HCT116 (cell line): ENCODE results near the gene IGFBP4. TPM values are rescaled to one million over a fixed set of nuclear protein-coding genes. Genes with fewer than 3 reads are reported as not detected.

Experiments used
- ATAC-seq: fragments of 200-7000 bp; cut with Tn5 transposase; 2 replicates; pipeline ENCODE4 v1.9.1; 2020; ENCODE audit warnings: mild to moderate bottlenecking, moderate library complexity
- BruUV-seq: library from RNA; stranded (reverse); fragments of 400-500 nt; replicated peaks from 2 replicates; lab custom pipeline; 2021; lab: Mats Ljungman, UMichigan
- CTCF ChIA-PET: fragments of 300-600 bp; sonication (Branson Sonifier 250); formaldehyde crosslinking; loops from one replicate; lab custom pipeline; 2021; ENCODE audit warnings: antibody characterized with exemption; lab: Charles Lee
- POLR2A ChIA-PET: fragments of 300-600, 350-600 bp; sonication (Branson Sonifier 250); formaldehyde crosslinking; loops from one replicate; lab custom pipeline; 2021; ENCODE audit warnings: antibody characterized with exemption; lab: Charles Lee
- RAD21 ChIA-PET, 2 experiments: fragments of 300-600 bp; sonication (Branson Sonifier 250); formaldehyde crosslinking; loops; one replicate each; lab custom pipeline; 2023; ENCODE audit warnings: low total read pairs in 2 of 2; ENCODE audit not compliant: uncharacterized antibody in 2 of 2, unreplicated experiment in 2 of 2, low non-redundant PET in 1 of 2; lab: Charles Lee
- DNase-seq: peaks from one replicate; pipeline ENCODE4 v3.0.0-alpha.2; 2010; ENCODE audit warnings: low read depth, low spot score
- H2AFZ ChIP-seq: fragments of 200-600 bp; shearing (Covaris generic), sonication (generic); 2 replicates; pipeline ENCODE4 v1.6.1; 2017; ENCODE audit warnings: low read depth, mixed run types, mixed read lengths, antibody characterized with exemption, low read length; ENCODE audit not compliant: poor library complexity, severe bottlenecking
- H3K27ac ChIP-seq: 2 replicates; pipeline ENCODE4 v1.5.1; 2012; ENCODE audit warnings: low read depth, low read length
- H3K27me3 ChIP-seq: fragments of 200-600 bp; sonication (generic); 2 replicates; pipeline ENCODE4 v1.6.1; 2016; ENCODE audit warnings: mixed run types, low read length, mixed read lengths; ENCODE audit not compliant: insufficient read depth
- H3K36me3 ChIP-seq, 2 experiments: fragments of 200-500 bp in 1 of 2; fragments of 200-600 bp in 1 of 2; sonication (Bioruptor generic) in 1 of 2; sonication (generic) in 1 of 2; 2 replicates each; pipeline versions ENCODE4 v1.5.1 to v1.6.1; 2014 to 2016; ENCODE audit warnings: low read length in 2 of 2, inconsistent platforms in 1 of 2, mixed read lengths in 1 of 2, mixed run types in 1 of 2; ENCODE audit not compliant: insufficient read depth in 2 of 2, control insufficient read depth in 1 of 2
- H3K4me1 ChIP-seq, 2 experiments: fragments of 200-600 bp in 1 of 2; sonication (generic) in 1 of 2; 2 replicates each; pipeline versions ENCODE4 v1.5.1 to v1.6.1; 2012 to 2017; ENCODE audit warnings: low read length in 2 of 2, inconsistent platforms in 1 of 2, mild to moderate bottlenecking in 1 of 2, mixed read lengths in 1 of 2, mixed run types in 1 of 2, moderate library complexity in 1 of 2; ENCODE audit not compliant: insufficient read depth in 2 of 2, control insufficient read depth in 1 of 2
- H3K4me2 ChIP-seq: fragments of 200-600 bp; sonication (generic); 2 replicates; pipeline ENCODE4 v1.6.1; 2017; ENCODE audit warnings: mixed run types, low read length, mixed read lengths
- H3K4me3 ChIP-seq, 2 experiments: fragments of 200-600 bp in 1 of 2; sonication (generic) in 1 of 2; replicated peaks in 1 of 2; 2 replicates each; pipeline ENCODE4 v1.5.1; 2011 to 2016; ENCODE audit warnings: low read length in 2 of 2, control low read depth in 1 of 2, low read depth in 1 of 2, mild to moderate bottlenecking in 1 of 2, mixed read lengths in 1 of 2, mixed run types in 1 of 2
- H3K79me2 ChIP-seq: fragments of 200-600 bp; sonication (generic); 2 replicates; pipeline ENCODE4 v1.6.1; 2017; ENCODE audit warnings: mild to moderate bottlenecking, mixed run types, low read length, moderate library complexity, mixed read lengths; ENCODE audit not compliant: insufficient read depth
- H3K9ac ChIP-seq: fragments of 200-600 bp; sonication (generic); 2 replicates; pipeline ENCODE4 v1.6.1; 2016; ENCODE audit warnings: low read length, mixed read lengths
- H3K9me2 ChIP-seq: fragments of 200-600 bp; sonication (generic), shearing (Covaris generic); 2 replicates; pipeline ENCODE4 v1.6.1; 2017; ENCODE audit warnings: mixed run types, mild to moderate bottlenecking, moderate library complexity; ENCODE audit not compliant: insufficient read depth
- H3K9me3 ChIP-seq, 2 experiments: fragments of 200-500 bp in 1 of 2; fragments of 200-600 bp in 1 of 2; sonication (Bioruptor generic) in 1 of 2; sonication (generic) in 1 of 2; 2 replicates each; pipeline ENCODE4 v1.6.1; 2014 to 2017; ENCODE audit warnings: low read length in 2 of 2, mixed read lengths in 2 of 2, inconsistent platforms in 1 of 2, low read depth in 1 of 2, mild to moderate bottlenecking in 1 of 2, mixed run types in 1 of 2, moderate library complexity in 1 of 2; ENCODE audit not compliant: control insufficient read depth in 1 of 2, insufficient read depth in 1 of 2
- H4K20me1 ChIP-seq: fragments of 200-600 bp; sonication (generic), shearing (Covaris generic); 2 replicates; pipeline ENCODE4 v1.6.1; 2017; ENCODE audit warnings: mixed run types, mild to moderate bottlenecking, moderate library complexity; ENCODE audit not compliant: insufficient read depth
- EZH2phosphoT487 ChIP-seq: fragments of 200-600 bp; IDR thresholded peaks from 2 replicates; pipeline ENCODE4 v1.6.1; 2018; ENCODE audit warnings: antibody characterized with exemption, borderline replicate concordance
- FOSL1 ChIP-seq: IDR thresholded peaks from 2 replicates; pipeline ENCODE4 v1.6.1; 2012; ENCODE audit warnings: low read depth
- JUND ChIP-seq: IDR thresholded peaks from 2 replicates; pipeline ENCODE4 v1.6.1; 2012
- MAX ChIP-seq: IDR thresholded peaks from 2 replicates; pipeline ENCODE4 v1.6.1; 2012
- SIN3A ChIP-seq: IDR thresholded peaks from 2 replicates; pipeline ENCODE4 v1.6.1; 2012; ENCODE audit warnings: low read depth
- YY1 ChIP-seq: IDR thresholded peaks from 2 replicates; pipeline ENCODE4 v1.6.1; 2011; ENCODE audit warnings: low read length, low read depth, moderate library complexity, mild to moderate bottlenecking; ENCODE audit not compliant: insufficient replicate concordance; ENCODE audit errors: extremely low read depth
- ZBTB33 ChIP-seq: IDR thresholded peaks from 2 replicates; pipeline ENCODE4 v1.6.1; 2011; ENCODE audit warnings: mild to moderate bottlenecking, low read length, moderate library complexity; ENCODE audit not compliant: insufficient replicate concordance; ENCODE audit errors: extremely low read depth
- intact Hi-C: fragments of 100-400 bp; cut with micrococcal nuclease; formaldehyde crosslinking; loops from 2 replicates; pipeline ENCODE4 v1.10.0; 2022
- total RNA-seq: library from RNA; stranded (reverse); gene quantifications from one replicate; pipeline ENCODE4 v1.2.1, GENCODE V29; 2021; ENCODE audit not compliant: unreplicated experiment
- TF ChIP-seq, protein P1 (sequence below): IDR thresholded peaks from 2 replicates; pipeline ENCODE4 v1.6.1; 2012; ENCODE audit warnings: low read depth

Gene IGFBP4
- total RNA-seq, 1 experiment from 2014 or later: 2.0 TPM

- intact Hi-C loops: no loop called here
- TF ChIP-seq ZBTB33: no peak
- Histone ChIP-seq H3K79me2 (no peaks in the 10 kb centered on the region), H3K9me3 (no peaks in the 10 kb centered on the region), H3K4me3 (no peak overlapping the region), H4K20me1 (no peaks in the 10 kb centered on the region), H3K9me2 (no peaks in the 10 kb centered on the region), H2AFZ (no peak overlapping the region), H3K27ac (no peak overlapping the region), H3K4me1 (peaks cover 0 to 15% of the 10 kb centered on the region in 2 experiments; a peak in 2 of 4 replicates), H3K27me3 (no peaks in the 10 kb centered on the region), H3K4me2 (no peak overlapping the region), H3K36me3 (no peaks in the 10 kb centered on the region), H3K9ac (no peak overlapping the region)
- DNase-seq: no peak
- no TSS peak for BruUV-seq
- RAD21 ChIA-PET: no interaction called here
- POLR2A ChIA-PET: no interaction called here
- no peak for ATAC-seq
- CTCF ChIA-PET: interaction anchor here (1.5 kb wide), 1 partner anchor 8 kb away, joined by 3 read pairs; no protein-coding TSS in a partner anchor
Measured at GRCh38 chr17:40457964-40458791, 14.9 kb downstream of the IGFBP4 start.

DNA sequence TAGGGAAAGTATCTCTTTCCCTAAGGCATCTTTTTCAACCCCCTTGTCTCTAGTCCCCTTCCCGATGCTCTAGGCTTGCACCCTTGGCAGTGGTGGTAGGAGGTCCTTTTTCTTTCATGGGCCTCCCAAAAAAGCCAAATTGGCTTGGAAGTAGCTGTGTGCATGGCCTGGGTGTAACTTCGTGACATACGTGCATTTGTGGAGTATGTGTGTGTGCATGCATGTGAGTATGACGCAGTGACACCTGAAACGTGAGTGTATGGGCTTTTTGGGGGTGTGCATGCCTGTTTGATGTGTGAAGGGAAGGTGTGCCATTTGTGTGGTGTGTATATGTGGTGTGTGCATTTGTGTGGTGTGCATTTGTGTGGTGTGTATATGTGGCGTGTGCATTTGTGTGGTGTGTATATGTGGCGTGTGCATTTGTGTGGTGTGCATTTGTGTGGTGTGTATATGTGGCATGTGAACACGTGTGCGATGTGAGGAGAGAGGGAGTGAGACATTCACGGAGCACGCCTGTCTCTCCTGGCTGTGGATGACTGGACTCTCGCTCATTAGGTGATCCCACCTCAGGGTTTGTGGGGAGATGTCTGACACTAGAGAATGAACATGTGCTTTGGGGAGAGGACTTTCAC is 15.7 kb downstream of the IGFBP4 start:
- ChIA-PET CTCF (interaction anchor here (1.5 kb wide), 1 partner anchor 9 kb away, joined by 3 read pairs; no protein-coding TSS in a partner anchor), POLR2A (no interaction called here), RAD21 (no interaction called here)
- Histone ChIP-seq H4K20me1 (no peaks in the 10 kb centered on the region), H3K4me3 (no peak overlapping the region), H3K4me2 (no peak overlapping the region), H3K9ac (no peak overlapping the region), H3K79me2 (no peaks in the 10 kb centered on the region), H3K36me3 (no peaks in the 10 kb centered on the region), H3K27ac (no peak overlapping the region), H3K27me3 (no peaks in the 10 kb centered on the region), H3K4me1 (peaks cover 0 to 10% of the 10 kb centered on the region in 2 experiments; a peak in 2 of 4 replicates), H3K9me2 (no peaks in the 10 kb centered on the region), H3K9me3 (no peaks in the 10 kb centered on the region), H2AFZ (no peak overlapping the region)
- DNase-seq: no peak
- no TSS peak for BruUV-seq
- intact Hi-C loops: no loop called here
- no peak for ATAC-seq
- TF ChIP-seq YY1 (no peak), SIN3A (no peak), FOSL1 (no peak), MAX (no peak), EZH2phosphoT487 (no peak), ZBTB33 (no peak), JUND (no peak)
- TF ChIP-seq, protein P1, sequence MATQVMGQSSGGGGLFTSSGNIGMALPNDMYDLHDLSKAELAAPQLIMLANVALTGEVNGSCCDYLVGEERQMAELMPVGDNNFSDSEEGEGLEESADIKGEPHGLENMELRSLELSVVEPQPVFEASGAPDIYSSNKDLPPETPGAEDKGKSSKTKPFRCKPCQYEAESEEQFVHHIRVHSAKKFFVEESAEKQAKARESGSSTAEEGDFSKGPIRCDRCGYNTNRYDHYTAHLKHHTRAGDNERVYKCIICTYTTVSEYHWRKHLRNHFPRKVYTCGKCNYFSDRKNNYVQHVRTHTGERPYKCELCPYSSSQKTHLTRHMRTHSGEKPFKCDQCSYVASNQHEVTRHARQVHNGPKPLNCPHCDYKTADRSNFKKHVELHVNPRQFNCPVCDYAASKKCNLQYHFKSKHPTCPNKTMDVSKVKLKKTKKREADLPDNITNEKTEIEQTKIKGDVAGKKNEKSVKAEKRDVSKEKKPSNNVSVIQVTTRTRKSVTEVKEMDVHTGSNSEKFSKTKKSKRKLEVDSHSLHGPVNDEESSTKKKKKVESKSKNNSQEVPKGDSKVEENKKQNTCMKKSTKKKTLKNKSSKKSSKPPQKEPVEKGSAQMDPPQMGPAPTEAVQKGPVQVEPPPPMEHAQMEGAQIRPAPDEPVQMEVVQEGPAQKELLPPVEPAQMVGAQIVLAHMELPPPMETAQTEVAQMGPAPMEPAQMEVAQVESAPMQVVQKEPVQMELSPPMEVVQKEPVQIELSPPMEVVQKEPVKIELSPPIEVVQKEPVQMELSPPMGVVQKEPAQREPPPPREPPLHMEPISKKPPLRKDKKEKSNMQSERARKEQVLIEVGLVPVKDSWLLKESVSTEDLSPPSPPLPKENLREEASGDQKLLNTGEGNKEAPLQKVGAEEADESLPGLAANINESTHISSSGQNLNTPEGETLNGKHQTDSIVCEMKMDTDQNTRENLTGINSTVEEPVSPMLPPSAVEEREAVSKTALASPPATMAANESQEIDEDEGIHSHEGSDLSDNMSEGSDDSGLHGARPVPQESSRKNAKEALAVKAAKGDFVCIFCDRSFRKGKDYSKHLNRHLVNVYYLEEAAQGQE: no peak
